GM19328 (cell line): ENCODE results near the gene ZNF785.
"Not testable (repeated sequence)": the region's sequence is repeated elsewhere in the genome, so short reads cannot be mapped to it uniquely, and the experiment has no call there.

Source experiments
- ATAC-seq: cut with Tn5 transposase; IDR thresholded peaks from one replicate; pipeline ENCODE4 v1.9.1; 2021; ENCODE audit warnings: mild to moderate bottlenecking, moderate library complexity; ENCODE audit not compliant: unreplicated experiment

Gene ZNF785

DNA sequence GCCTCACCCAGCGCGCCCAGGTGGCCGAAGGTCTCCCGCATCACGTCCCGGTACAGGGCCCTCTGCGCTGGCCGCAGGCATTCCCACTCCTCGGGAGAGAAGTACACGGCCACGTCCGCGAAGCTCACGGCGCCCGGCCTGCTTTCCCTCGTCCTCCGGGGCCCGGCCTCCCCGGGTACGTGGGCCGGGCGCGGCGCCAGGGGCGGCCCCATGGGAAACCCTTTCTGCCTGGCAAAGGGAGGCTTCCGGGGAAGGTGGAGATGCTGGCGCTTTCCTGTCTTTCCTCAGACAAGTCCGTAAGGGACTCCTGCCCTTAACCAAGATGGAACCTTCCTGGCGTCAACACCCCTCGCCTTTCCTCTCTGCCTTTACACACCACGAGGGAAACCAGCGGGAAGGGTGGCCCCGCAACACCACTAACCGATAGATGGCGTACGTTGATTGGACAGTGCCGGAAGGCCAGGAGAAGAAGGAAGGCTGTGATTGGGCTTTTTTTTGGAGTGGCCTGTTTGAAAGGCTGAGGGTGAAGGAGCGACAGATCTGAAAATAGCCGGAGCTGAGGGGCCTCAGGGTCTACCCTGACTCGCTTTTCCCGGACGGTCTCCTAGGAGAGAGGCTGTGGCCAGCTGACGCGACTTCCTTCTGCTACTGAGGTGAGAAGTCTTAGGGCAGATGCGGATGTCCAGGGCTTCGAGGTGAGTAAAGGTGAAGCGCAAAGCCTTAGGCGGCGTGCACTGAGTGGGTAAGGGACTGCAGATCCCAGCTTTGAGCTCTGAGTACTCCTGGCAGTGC, at the start of gene ZNF785:
TSS of gene ZNF785 (minus strand) at position 298 of the 792 bp plus-strand sequence. CDS start at position 212, 86 bp downstream.
- ATAC-seq = peak; percentile 91

DNA sequence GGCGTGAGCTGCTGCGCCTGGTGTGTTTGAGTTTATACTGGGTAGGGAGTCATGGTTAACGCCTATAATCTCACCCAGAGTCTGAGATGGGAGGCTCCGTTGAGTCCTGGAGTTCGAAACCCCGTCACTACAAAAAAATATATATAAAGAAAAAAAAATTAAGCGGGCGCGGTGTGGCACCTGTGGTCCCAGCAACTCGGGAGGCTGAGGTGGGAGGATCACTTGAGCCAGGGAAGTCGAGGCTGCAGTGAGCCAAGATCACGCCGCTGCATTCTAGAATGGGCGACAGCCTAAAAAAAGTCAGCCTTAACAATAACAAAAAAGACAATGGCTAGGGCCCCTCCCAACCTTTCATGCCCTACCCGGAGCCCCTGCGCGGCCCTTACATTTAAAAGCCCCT, 48.0 kb upstream of the ZNF785 start:
- no peak for ATAC-seq

DNA sequence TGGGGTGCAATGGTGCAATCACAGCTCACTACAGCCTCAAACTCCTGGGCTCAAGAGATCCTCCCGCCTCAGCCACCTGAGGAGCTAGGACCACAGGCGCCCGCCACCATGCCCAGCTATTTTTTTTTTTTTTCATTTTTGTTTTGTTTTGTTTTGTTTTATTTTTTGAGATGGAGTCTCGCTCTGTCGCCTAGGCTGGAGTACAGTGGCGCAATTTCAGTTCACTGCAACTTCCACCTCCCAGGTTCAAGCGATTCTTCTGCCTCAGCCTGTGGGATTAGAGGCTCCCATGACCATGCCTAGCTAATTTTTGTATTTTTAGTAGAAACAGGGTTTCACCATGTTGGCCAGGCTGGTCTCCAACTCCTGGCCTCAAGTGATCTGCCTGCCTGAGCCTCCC, 47.0 kb upstream of the ZNF785 start:
- not testable (repeated sequence) for ATAC-seq

DNA sequence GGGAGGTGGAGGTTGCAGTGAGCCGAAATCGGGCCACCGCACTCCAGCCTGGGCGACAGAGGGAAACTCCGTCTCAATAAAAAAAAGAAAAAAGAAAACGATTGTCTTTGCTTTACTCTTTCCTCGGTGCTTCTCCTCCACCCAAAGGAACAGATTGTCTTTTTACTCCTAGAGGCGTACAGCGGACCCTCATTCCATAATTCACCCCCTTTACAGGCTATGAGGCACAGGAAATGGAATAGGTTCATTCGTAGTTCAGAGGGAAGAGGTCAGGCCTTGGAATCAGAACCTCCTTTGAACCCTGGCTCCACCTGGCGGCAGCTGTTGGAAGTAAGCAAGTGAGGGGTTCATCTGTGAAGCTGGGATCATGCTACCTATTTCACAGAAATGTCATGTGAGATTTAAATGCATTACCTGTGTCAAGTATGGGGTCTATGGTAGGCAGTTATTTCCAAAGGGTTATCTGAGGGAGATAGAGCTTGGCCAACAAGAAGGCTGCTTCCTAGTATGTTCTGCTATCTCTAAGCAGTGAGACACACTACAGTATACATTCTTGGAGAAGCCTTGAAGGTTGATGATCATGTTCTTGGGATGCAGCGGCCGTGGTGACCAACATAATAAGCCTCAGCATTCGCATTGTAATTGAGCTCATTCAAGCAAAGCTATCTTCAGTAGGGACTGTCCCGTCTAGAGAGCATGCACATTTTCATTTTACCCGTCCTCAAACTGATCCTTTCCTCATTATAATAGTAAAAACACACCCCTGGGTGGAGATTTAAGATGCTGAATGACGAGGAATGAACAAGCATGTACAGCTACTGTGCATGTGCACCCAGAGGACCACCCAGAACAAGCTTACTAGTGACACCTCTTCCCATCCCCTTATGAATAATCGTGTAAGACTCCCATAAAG, 43.4 kb upstream of the ZNF785 start:
- no peak for ATAC-seq

DNA sequence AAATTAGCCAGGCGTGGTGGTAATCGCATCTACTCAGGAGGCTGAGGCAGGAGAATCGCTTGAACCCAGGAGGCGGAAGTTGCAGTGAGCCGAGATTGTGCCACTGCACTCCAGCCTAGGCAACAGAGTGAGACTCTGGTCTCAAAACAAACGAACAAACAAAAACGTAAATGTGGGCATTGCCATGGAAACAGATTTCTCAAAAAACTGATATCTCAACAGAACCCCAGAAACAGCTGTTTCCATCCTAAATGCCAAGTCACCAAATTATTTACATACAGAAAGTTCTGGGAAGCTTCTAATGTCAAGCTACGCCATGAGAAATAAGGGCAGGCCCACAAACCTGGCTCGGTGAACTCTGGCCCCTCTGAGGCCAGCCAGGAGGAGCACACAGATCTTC, 40.7 kb upstream of the ZNF785 start:
- no peak for ATAC-seq

DNA sequence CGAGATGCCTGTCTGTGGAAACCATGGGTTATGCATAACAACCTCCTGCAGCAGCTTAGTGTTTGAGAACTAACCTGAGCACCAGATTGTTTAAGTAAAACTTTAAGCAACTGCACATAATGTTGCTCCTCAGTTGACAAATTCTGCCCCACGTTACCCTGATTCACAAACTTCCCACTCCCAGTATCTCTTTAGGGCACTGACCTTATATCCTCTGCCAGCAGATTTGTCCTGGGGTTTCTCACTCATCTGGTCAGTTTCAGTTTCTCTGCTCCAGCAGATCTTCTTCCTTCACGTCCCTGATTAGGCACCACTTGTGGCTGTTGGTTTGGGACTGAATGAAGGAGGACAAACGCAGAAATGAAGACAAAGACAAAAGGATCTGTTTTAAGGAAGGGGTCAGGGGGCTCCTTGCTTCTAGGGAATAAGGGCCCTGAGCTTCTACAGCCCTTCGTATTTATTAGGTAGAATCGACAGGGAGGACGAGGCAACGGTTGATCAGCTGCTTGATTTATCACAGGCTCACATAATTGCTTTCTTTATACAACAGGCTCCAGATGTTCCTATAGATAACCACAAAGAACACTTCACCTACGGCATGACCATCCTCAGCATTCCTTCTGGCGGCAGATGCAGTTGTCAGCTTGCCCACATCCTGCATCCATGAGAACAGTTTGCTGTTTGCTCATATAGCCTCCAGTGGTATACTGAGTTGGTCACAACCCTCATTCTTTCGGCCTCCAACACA, 38.2 kb upstream of the ZNF785 start:
- no peak for ATAC-seq

DNA sequence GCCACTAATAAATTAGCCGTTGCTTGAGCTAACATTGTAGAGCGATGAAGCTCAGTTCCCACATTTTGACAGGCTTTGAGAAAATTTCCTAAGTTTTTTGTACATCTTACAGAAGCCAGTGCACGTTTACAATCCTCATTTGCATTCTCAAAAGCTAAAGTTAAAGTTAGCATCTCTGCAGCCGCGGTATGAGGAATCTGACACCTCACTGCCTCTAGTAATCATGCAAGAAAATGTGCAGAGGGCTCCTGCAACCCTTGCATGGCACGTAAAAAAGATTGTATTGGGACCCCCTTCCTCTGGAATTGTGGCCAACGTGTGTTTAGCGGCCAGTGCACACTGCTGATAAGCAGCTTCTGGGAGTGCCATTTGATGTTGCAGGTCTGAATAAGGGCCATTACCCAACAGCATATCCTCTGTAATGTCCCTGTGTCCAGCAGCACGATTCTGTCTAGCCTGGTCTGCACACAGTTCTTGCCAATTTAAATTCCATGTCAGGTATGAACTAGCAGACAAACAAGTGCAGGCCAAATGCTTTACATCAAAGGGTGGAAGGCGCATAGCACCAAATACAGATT, 37.0 kb upstream of the ZNF785 start:
- ATAC-seq = no peak

DNA sequence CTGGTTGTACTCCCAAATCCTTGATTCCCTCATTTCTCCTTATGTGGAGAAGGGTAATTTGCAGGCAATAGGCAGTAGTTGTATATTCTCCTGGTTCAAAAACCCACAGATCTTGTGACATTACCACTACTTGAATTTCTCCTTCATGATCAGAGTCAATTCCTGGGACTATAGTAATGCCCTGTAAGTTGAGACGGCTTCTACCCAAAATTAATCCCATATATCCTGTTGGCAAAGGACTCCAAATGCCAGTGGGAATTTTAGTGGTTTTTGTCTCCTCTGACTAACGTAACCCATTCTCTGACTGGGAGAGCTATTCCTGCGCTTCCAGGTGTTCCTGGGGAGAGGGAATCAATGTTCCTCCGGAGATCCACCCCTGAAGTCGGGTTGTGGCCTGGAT, 36.3 kb upstream of the ZNF785 start:
- ATAC-seq = no peak

DNA sequence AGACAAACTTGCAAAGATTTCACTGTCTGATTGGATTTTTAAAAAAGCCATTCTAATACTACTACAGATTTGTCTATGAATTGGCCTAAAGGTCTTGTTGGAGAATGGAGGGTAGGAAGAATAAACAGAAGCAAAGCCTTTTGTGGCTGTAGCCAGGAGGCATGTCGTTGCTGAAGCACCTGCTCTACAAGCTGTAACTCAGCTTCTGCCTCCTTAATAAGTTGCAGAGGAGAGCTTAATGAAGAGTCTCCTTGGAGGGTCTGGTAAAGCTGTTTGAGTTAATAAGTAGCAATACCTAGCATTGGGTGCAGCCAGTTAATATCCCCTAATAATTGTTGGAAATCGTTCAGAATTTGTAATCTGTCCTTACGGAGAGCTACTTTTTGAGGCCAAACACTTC, 34.7 kb upstream of the ZNF785 start:
- no peak for ATAC-seq

DNA sequence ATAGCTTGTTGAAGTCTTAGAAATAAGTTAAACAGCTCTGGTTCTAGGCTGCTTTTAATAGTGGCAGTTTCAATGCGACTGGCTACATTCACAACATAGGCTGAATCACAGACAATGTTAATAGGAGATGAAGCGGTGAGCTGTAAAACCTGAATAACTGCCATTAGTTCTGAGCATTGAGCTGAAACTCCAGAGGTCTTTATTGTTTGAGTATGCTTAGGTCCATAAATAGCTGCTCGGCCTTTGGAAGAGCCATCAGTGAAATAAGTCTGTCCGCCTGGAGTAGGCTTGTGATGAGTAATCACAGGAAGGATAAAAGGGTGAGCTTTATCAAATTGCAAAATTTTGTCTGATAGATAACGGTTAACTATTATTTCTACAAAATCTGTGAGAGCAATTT, 34.1 kb upstream of the ZNF785 start:
- no peak for ATAC-seq

DNA sequence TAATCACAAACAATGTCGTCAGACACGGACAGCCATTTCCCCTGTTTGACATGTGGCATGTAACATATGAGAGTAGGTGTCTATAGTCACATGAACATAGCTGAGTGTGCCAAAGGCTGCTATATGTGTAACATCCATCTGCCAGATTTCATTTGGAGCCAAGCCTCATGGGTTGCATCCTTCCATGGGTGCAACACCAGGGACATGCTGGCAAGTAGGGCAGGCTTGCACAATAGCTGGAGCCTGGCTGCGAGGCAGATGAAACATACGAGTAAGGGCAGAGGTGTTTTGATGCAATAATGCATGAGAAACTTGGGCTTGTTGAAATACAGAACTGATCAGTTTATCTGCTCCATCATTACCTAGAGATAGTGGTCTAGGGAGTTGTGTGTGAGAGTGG, 33.7 kb upstream of the ZNF785 start:
- no peak for ATAC-seq

DNA sequence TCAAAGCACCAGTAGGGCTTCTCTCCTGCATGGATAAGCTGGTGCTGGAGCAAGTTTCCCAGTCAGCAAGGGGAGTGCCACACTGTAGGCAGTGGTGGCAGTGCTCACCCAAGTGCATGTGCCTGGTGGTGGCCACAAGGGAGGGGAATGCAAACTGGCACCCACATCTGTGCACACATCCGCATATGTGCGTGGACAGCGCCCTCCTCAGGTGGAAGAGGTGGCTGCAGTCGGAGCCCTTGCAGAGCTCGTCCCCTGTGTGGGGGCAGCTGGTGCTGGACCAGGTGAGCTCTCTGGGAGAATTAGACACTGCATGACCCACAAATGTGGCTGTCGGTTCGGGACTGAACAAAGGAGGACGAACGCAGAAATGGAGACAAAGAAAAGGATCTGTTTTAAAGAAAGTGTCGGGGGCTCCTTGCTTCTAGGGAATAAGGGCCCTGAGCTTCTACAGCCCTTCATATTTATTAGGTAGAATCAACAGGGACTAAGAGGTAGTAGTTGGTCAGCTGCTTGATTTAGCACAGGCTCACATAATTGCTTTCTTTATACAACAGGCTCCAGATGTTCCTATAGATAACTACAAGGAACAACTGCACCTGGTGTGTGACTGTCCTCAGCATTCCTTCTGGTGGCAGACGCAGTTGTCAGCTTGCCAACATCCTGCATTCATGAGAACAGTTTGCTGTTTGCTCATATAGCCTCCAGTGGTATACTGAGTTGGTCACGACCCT, 30.0 kb upstream of the ZNF785 start:
- no peak for ATAC-seq

DNA sequence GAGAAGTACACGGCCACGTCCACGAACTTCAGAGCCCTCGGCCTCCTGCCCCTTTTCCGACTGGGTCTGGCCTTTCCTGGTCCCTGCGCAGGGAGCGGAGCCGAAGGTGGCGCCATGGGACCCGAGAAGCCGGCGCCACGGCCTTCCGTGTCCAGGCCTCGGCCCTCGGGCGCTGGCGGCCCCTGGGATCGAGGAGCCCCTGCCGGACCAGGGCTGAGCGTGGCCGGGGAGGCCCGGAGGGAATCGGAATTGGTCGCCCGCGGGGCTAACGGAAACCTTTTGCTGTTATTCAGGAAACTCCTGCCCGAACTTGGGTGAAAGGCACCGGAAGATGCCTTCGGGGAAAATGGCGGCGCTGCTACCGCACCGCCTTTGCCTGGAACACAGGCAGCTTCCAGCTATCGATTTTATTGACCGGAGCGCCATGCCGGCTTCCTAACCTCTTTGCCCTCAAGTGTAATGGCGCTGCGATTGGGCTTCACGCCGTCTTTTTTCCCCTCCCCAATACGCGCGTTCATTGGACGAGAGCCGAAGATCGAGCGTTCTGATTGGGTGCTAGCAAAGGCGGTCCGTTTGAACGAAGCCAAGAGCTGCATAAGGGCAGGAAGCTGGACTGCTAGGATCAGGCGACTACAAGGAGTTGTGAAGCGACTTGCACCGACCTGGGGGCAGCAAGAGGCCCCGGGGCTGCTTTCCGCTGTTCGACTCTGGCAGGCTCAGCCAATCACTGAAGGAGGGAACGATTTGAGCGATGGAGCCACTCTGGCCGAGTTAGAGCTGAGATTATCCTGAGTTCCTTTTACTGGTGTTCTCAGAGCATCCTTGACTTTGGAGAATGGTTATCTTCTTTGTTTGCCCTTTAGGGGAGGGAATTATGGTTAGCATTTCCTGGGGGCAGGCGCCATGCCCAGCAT, 24.7 kb upstream of the ZNF785 start, which contains the start of gene ZNF689:
TSS of gene ZNF689 (minus strand) at position 464 of the 914 bp plus-strand sequence. CDS start at position 116, 348 bp downstream.
- ATAC-seq = peak; percentile 81

DNA sequence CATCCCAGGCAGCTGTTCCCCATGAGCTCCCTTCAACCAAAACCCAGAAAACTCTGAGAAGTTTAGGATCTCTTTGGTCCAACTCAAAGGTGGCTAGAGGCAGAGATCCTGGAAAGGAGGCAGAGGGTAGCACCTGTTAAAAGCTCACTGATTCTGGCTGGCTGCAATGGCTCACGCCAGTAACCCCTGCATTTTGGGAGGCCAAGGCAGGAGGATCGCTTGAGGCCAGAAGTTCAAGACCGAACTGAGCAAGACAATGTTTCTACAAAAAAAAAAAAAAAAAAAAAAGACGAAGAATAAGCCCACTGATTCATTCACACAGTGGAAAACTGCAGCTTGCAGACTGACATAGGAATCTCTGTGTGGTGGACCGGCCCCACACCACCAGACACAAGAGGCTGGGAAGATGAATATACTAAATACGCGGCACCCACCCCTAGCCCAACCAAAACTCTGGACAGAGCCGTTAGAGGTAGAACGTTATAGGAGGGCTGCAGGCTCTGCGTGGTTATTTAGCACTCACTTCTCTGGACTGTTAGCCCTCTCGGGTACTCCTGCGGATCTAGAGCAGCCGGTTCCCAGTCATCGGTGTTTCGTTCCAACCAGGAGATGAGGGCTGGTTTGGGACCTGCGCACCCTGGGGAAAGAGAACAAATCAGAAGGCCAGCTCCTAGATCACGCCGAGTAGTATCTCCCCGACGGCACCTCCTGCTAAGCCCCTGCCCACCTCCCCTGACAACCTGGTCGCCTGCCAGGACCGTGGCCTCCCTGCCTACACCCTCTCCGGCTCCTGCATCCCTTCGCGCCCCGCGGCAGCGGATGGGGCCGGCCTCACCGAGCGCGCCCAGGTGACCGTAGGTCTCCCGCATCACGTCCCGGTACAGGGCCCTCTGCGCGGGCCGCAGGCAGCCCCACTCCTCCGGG, 23.8 kb upstream of the ZNF785 start:
- ATAC-seq = peak; percentile 17

DNA sequence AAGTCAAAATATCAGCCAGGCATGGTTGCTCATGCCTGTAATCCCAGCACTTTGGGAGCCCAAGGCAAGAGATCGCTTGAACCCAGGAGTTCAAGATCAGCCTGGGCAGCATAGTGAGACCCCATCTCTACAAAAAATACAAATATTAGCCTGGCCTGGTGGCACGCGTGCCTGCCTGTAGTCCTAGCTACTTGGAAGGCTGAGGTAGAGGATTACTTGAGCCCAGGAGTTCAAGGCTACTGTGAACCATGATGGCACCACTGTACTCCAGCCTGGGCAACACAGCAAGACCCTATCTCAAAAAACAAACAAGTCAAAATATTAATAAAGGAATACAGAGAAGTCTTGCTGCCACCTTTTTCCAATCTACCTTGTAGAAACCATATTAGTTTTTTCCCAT, 20.5 kb upstream of the ZNF785 start:
- ATAC-seq = no peak

DNA sequence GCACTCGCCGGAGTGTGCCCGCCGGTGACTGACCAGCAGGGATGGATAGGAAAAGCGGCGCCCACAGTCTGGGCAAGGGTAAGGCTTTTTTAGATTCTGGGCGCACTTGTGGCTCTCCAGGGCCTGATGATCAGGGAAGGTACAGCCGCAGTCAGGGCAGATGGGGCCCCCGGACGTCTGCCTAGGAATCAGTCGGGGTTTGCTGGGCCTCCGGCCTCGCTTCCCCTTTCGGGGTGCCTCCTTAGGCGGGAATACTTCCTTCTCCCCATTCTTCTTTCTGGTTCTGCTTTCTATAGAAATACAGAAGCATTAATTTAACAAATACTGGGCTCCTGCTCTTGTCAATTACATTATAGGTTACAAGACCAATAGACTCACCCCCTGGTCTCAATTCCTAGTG, 19.7 kb upstream of the ZNF785 start:
- no peak for ATAC-seq

DNA sequence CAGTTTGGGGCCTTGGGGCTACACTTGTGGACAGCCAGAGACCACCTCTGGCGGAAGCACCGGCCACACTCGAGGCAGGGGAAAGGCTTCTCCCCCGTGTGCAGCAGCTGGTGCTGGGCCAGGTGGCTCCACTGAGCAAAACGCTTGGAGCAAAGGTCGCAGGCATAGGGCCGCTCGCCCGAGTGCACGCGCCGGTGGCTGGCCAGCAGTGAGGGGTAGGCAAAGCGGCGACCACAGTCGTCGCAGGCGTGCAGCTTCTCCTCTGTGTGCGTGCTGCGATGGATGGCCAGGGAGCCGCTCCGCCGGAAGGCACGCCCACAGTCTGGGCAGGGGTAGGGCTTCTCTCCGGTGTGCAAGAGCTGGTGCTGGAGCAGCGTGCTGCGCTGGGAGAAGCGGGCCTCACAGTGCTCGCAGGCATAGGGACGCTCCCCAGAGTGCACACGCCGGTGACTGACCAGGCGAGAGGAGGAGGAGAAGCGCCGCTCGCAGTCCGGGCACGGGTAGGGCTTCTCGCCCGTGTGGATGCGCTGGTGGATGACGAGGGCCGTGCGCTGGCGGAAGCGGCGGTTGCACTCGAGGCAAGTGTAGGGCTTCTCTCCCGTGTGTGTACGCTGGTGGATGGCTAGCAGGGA, 18.9 kb upstream of the ZNF785 start:
- no peak for ATAC-seq

DNA sequence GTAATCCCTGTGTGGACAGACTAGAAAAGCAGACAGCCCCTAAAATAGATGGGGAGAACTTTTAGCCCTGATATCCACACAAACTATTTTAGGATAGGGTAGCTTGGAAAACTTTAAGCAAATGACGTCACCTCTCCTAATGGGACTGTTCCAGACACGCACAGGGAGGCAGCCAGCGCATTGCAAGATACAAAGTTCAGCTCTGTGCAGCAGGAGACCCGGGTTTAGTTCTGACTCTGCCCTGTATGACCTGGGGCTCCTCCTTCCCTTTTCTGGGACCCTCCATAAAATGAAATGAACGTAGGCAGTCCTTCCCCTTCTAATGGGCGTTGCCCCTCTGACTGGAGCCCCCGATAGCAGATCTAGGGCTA, 18.4 kb upstream of the ZNF785 start:
- ATAC-seq = no peak
